HepG2 (cell line): ENCODE data around the gene CLIP2. TPM values are rescaled to one million over a fixed set of nuclear protein-coding genes. Genes with fewer than 3 reads are reported as not detected.
A peak's percentile ranks its signal among the peaks of the same experiment; 100 is the strongest.

ENCODE experiments used
- GLMP ChIP-seq: sonication (generic); formaldehyde crosslinking; IDR thresholded peaks from 2 replicates; pipeline ENCODE4 v1.9.0; 2021; ENCODE audit warnings: missing genetic modification reagents, mild to moderate bottlenecking, borderline replicate concordance
- HDAC2 ChIP-seq: sonication (generic); formaldehyde crosslinking; IDR thresholded peaks from 2 replicates; pipeline ENCODE4 v1.4.0; 2020; ENCODE audit warnings: missing genetic modification reagents
- KLF16 ChIP-seq, 2 experiments: sonication (generic) in 1 of 2; formaldehyde crosslinking in 1 of 2; IDR thresholded peaks; 2 replicates each; pipeline versions ENCODE4 v1.6.1 to v1.8.0; 2016 to 2023; ENCODE audit warnings: missing genetic modification reagents in 2 of 2, missing compliant biosample characterization in 1 of 2
- MAZ ChIP-seq, 2 experiments: sonication (generic) in 1 of 2; formaldehyde crosslinking in 1 of 2; IDR thresholded peaks; 2 replicates each; pipeline versions ENCODE4 v1.5.0 to v1.6.1; 2012 to 2020; ENCODE audit warnings: low read depth in 2 of 2, mild to moderate bottlenecking in 2 of 2, borderline replicate concordance in 1 of 2, improper control_type of control experiment in 1 of 2, low read length in 1 of 2, missing genetic modification reagents in 1 of 2, moderate library complexity in 1 of 2
- MTA3 ChIP-seq: sonication (generic); formaldehyde crosslinking; IDR thresholded peaks from 2 replicates; pipeline ENCODE4 v1.4.0; 2020; ENCODE audit warnings: missing genetic modification reagents
- ONECUT2 ChIP-seq: sonication (generic); formaldehyde crosslinking; IDR thresholded peaks from 2 replicates; pipeline ENCODE4 v1.4.0; 2020; ENCODE audit warnings: missing genetic modification reagents
- SATB2 ChIP-seq: sonication (generic); formaldehyde crosslinking; IDR thresholded peaks from 2 replicates; pipeline ENCODE4 v1.5.0; 2020; ENCODE audit warnings: missing genetic modification reagents
- SIN3A ChIP-seq: IDR thresholded peaks from 2 replicates; pipeline ENCODE4 v1.6.1; 2011; ENCODE audit warnings: low read depth, mild to moderate bottlenecking, control low read depth, low read length, borderline replicate concordance
- SOX13 ChIP-seq, 3 experiments: fragments of 450-650 bp in 1 of 3; sonication (generic) in 1 of 3; formaldehyde crosslinking in 1 of 3; IDR thresholded peaks in 2 of 3; conservative IDR thresholded peaks in 1 of 3; 2 replicates each; pipeline versions ENCODE4 v1.5.0 to v1.6.1; 2016 to 2020; ENCODE audit warnings: antibody characterized with exemption in 1 of 3, mild to moderate bottlenecking in 1 of 3, missing compliant biosample characterization in 1 of 3, missing genetic modification reagents in 1 of 3, moderate library complexity in 1 of 3
- SOX6 ChIP-seq, 2 experiments: fragments of 450-650 bp in 1 of 2; sonication (generic) in 1 of 2; formaldehyde crosslinking in 1 of 2; IDR thresholded peaks; 2 replicates each; pipeline versions ENCODE4 v1.4.0 to v1.6.1; 2017 to 2020; ENCODE audit warnings: antibody characterized with exemption in 1 of 2, mild to moderate bottlenecking in 1 of 2, missing genetic modification reagents in 1 of 2
- SP140L ChIP-seq: sonication (generic); formaldehyde crosslinking; IDR thresholded peaks from 2 replicates; pipeline ENCODE4 v1.4.0; 2020; ENCODE audit warnings: missing genetic modification reagents, borderline replicate concordance
- TOE1 ChIP-seq: sonication (generic); formaldehyde crosslinking; IDR thresholded peaks from 2 replicates; pipeline ENCODE4 v1.4.0; 2020; ENCODE audit warnings: mild to moderate bottlenecking, missing genetic modification reagents
- ZBTB44 ChIP-seq: sonication (generic); formaldehyde crosslinking; IDR thresholded peaks from 2 replicates; pipeline ENCODE4 v1.4.0; 2020; ENCODE audit warnings: missing genetic modification reagents
- ZNF136 ChIP-seq: sonication (generic); formaldehyde crosslinking; IDR thresholded peaks from 2 replicates; pipeline ENCODE4 v1.8.1; 2022; ENCODE audit warnings: low read depth, mild to moderate bottlenecking, moderate library complexity, missing genetic modification reagents
- ZNF513 ChIP-seq: sonication (generic); formaldehyde crosslinking; conservative IDR thresholded peaks from 2 replicates; pipeline ENCODE4 v1.5.0; 2020; ENCODE audit warnings: missing genetic modification reagents
- ZNF589 ChIP-seq: sonication (generic); formaldehyde crosslinking; conservative IDR thresholded peaks from 2 replicates; pipeline ENCODE4 v1.8.0; 2022; ENCODE audit warnings: mild to moderate bottlenecking, moderate library complexity, missing genetic modification reagents
- ZNF605 ChIP-seq: sonication (generic); formaldehyde crosslinking; IDR thresholded peaks from 2 replicates; pipeline ENCODE4 v1.8.0; 2022; ENCODE audit warnings: mild to moderate bottlenecking, missing genetic modification reagents
- ZNF691 ChIP-seq: sonication (generic); formaldehyde crosslinking; IDR thresholded peaks from 2 replicates; pipeline ENCODE4 v1.4.0; 2020; ENCODE audit warnings: missing genetic modification reagents, low read depth, mild to moderate bottlenecking, borderline replicate concordance
- ZNF740 ChIP-seq: sonication (generic); formaldehyde crosslinking; IDR thresholded peaks from 2 replicates; pipeline ENCODE4 v1.4.0; 2020; ENCODE audit warnings: missing genetic modification reagents
- ZNF841 ChIP-seq: sonication (generic); formaldehyde crosslinking; IDR thresholded peaks from 2 replicates; pipeline ENCODE4 v1.8.1; 2023; ENCODE audit warnings: missing genetic modification reagents, borderline replicate concordance
- ZNF891 ChIP-seq: sonication (generic); formaldehyde crosslinking; IDR thresholded peaks from 2 replicates; pipeline ENCODE4 v1.5.0; 2020; ENCODE audit warnings: mild to moderate bottlenecking, missing genetic modification reagents
- ZSCAN21 ChIP-seq: sonication (generic); formaldehyde crosslinking; IDR thresholded peaks from 2 replicates; pipeline ENCODE4 v1.8.0; 2022; ENCODE audit warnings: mild to moderate bottlenecking, missing genetic modification reagents, moderate library complexity, borderline replicate concordance
- polyA plus RNA-seq, 8 experiments: library from polyadenylated mRNA; depleted of rRNA in 3 of 8; stranded (reverse) in 7 of 8; unstranded in 1 of 8; fragments of >200 nt; fragmentation: Illumina TruSeq in 4 of 8; extraction: Trizol in 4 of 8; gene quantifications; 2 replicates each; pipeline versions ENCODE4 v1.2.1 to v1.2.3, GENCODE V29; 2011 to 2016; ENCODE audit warnings: low read depth in 4 of 8, missing spikeins in 1 of 8, mixed read lengths in 1 of 8; ENCODE audit not compliant: insufficient read depth in 1 of 8
- total RNA-seq, 5 experiments: library from RNA; depleted of rRNA; stranded (reverse); fragments of >200 nt; fragmentation: Illumina TruSeq; extraction: Trizol; gene quantifications; 2 replicates each; pipeline ENCODE4 v1.2.3, GENCODE V29; 2016; ENCODE audit warnings: low read depth in 1 of 5

The CLIP2 gene
- total and polyA plus RNA-seq, 2 of the 13 experiments (the other 11 are each of a cell fraction or from before 2014, with no cell fraction given) = 6.5 to 17.4 TPM

- no peak for TF ChIP-seq ZNF513 (CRISPR knock-in tag)
- no peak for TF ChIP-seq ZNF589 (CRISPR knock-in tag)
- TF ChIP-seq MAZ (IDR thresholded peaks at IDR 0.05; ENCODE audit: borderline replicate concordance, low read depth, low read length) = 0 out of 2 replicates have a peak, but pooled peaks have one; percentile 16
- 0 out of 2 replicates have a peak, but pooled peaks have one; percentile 25 for TF ChIP-seq MAZ (CRISPR knock-in tag; IDR thresholded peaks at IDR 0.05; ENCODE audit: low read depth)
- no peak for TF ChIP-seq ZSCAN21 (CRISPR knock-in tag)
- TF ChIP-seq GLMP (CRISPR knock-in tag) = no peak
- no peak for TF ChIP-seq SOX6 (IDR thresholded peaks at IDR 0.05)
- TF ChIP-seq SOX6 (CRISPR knock-in tag; IDR thresholded peaks at IDR 0.05) = peak; percentile 44; the same call in 1 of the 2 replicates
- TF ChIP-seq KLF16 (CRISPR knock-in tag; IDR thresholded peaks at IDR 0.05) = peak in 1 of 2 experiments; percentile 30; a peak in 1 of 4 replicates
- peak; percentile 55; the same call in 1 of the 2 replicates for TF ChIP-seq SIN3A
- no peak for TF ChIP-seq ZNF605 (CRISPR knock-in tag)
- TF ChIP-seq HDAC2 = no peak
- no peak for TF ChIP-seq SOX13 (IDR thresholded peaks at IDR 0.05)
- TF ChIP-seq SOX13 (CRISPR knock-in tag; conservative IDR thresholded peaks at IDR 0.05 in 1 of 2, IDR thresholded peaks at IDR 0.05 in 1 of 2) = no peak
- TF ChIP-seq SATB2 = no peak
- TF ChIP-seq MTA3 = no peak
- TF ChIP-seq ONECUT2 = peak; percentile 53; the same call in 1 of the 2 replicates
- TF ChIP-seq ZNF740 = no peak
- no peak for TF ChIP-seq SP140L (CRISPR knock-in tag)
- no peak for TF ChIP-seq TOE1 (CRISPR knock-in tag)
- TF ChIP-seq ZBTB44 = no peak
- TF ChIP-seq ZNF136 (CRISPR knock-in tag) = no peak
- TF ChIP-seq ZNF691 (CRISPR knock-in tag) = no peak
- no peak for TF ChIP-seq ZNF891
- no peak for TF ChIP-seq ZNF841 (CRISPR knock-in tag)
These were observed 19.4 kb upstream of the CLIP2 start (continued) for GRCh38 chr7:74269757-74270277.
